DND-41 (cell line): Measurements from ENCODE around the gene CTDSPL2.

Experiments
- EZH2 ChIP-seq: IDR thresholded peaks from 3 replicates; pipeline ENCODE4 v1.6.1; 2012; ENCODE audit warnings: borderline replicate concordance, low read depth, mild to moderate bottlenecking, moderate library complexity, low read length, inconsistent platforms; ENCODE audit not compliant: severe bottlenecking
- TF ChIP-seq, protein P1 (sequence below): IDR thresholded peaks from 2 replicates; pipeline ENCODE4 v1.5.1; 2012; ENCODE audit warnings: borderline replicate concordance, low read length, moderate library complexity, mild to moderate bottlenecking; ENCODE audit not compliant: poor library complexity, severe bottlenecking; ENCODE audit errors: extremely low read depth

DNA sequence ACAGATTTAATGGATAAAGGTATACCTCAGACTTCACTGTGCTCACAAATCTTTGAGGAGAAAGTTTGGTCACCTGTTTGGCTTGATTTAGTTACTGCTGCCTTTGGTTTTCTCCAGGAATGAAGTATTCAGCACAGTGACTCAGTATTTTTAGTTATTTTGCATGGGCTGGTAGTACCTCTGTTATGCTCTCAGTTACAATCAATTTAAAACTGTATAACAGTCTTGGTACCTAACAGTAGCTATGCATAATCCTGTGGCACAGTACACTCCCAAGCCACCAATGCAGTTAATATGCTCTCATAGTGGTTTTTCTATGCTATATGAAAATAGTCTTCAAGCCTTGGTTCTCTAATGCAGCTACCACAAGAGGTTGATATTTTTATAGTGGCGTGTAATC, 97.6 kb downstream of the CTDSPL2 start:
- TF ChIP-seq, protein P1, sequence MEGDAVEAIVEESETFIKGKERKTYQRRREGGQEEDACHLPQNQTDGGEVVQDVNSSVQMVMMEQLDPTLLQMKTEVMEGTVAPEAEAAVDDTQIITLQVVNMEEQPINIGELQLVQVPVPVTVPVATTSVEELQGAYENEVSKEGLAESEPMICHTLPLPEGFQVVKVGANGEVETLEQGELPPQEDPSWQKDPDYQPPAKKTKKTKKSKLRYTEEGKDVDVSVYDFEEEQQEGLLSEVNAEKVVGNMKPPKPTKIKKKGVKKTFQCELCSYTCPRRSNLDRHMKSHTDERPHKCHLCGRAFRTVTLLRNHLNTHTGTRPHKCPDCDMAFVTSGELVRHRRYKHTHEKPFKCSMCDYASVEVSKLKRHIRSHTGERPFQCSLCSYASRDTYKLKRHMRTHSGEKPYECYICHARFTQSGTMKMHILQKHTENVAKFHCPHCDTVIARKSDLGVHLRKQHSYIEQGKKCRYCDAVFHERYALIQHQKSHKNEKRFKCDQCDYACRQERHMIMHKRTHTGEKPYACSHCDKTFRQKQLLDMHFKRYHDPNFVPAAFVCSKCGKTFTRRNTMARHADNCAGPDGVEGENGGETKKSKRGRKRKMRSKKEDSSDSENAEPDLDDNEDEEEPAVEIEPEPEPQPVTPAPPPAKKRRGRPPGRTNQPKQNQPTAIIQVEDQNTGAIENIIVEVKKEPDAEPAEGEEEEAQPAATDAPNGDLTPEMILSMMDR = no peak
- TF ChIP-seq EZH2 = no peak
